Transverse colon (tissue), 4 donors: ENCODE measurements around the gene SLC39A8.

ENCODE experiments used
- POLR2AphosphoS5 ChIP-seq, 3 donors: sonication (generic); formaldehyde crosslinking; IDR thresholded peaks; one replicate each; pipeline ENCODE4 v1.6.1; 2016; ENCODE audit warnings: antibody characterized with exemption in 3 of 3
- TF ChIP-seq, protein P1 (sequence below), 5 experiments: fragments of 200-600 bp in 3 of 5; fragments of 450-650 bp in 2 of 5; sonication (generic) in 3 of 5; IDR thresholded peaks; 1 replicate in 2 of 5; 2 replicates in 3 of 5; pipeline ENCODE4 v1.5.1; 2016 to 2017; ENCODE audit warnings: antibody characterized with exemption in 5 of 5, inconsistent platforms in 3 of 5, mild to moderate bottlenecking in 2 of 5, moderate library complexity in 1 of 5

DNA sequence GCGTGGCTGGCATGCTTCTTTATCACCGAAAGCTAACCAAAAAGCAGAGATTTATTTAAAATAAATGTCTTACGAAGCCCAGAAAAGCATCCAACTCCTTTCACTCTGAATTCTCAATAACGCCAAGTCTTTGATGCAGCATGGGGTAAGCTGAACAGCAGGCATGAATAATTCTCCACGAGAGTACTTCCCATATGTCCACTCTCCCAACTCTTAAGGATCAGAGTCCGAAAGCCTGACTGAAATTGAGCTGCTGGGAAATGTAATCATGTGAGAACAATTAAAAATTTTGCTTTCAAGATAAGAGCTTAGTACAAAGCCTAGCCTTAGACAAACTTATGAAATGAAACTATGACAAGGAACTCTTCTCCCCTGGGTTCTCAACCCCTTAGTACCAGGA, 7.5 kb upstream of the SLC39A8 start:
- peak in 2 of 3 donors; percentile 82 to 84 for TF ChIP-seq POLR2AphosphoS5 (IDR thresholded peaks at IDR 0.05)
- TF ChIP-seq, protein P1, sequence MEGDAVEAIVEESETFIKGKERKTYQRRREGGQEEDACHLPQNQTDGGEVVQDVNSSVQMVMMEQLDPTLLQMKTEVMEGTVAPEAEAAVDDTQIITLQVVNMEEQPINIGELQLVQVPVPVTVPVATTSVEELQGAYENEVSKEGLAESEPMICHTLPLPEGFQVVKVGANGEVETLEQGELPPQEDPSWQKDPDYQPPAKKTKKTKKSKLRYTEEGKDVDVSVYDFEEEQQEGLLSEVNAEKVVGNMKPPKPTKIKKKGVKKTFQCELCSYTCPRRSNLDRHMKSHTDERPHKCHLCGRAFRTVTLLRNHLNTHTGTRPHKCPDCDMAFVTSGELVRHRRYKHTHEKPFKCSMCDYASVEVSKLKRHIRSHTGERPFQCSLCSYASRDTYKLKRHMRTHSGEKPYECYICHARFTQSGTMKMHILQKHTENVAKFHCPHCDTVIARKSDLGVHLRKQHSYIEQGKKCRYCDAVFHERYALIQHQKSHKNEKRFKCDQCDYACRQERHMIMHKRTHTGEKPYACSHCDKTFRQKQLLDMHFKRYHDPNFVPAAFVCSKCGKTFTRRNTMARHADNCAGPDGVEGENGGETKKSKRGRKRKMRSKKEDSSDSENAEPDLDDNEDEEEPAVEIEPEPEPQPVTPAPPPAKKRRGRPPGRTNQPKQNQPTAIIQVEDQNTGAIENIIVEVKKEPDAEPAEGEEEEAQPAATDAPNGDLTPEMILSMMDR (IDR thresholded peaks at IDR 0.05): no peak
